ENCODE data around the gene PDE4D.

The PDE4D gene

GRCh38 chr5:59917121-59917520 is 23.6 kb upstream of the PDE4D start:
- in situ Hi-C loops (cut with HindIII; ENCODE audit: low sequenced_read_pairs), result no loop called here
- peak; percentile 1 for DNase-seq (ENCODE audit: low read depth, low spot score)
- H3K4me3 ChIP-seq (ENCODE audit: low read depth, low read length), result no peak overlapping the region
- TF ChIP-seq CTCF (IDR thresholded peaks at IDR 0.05; ENCODE audit: low read depth, low read length), result no peak

DNA sequence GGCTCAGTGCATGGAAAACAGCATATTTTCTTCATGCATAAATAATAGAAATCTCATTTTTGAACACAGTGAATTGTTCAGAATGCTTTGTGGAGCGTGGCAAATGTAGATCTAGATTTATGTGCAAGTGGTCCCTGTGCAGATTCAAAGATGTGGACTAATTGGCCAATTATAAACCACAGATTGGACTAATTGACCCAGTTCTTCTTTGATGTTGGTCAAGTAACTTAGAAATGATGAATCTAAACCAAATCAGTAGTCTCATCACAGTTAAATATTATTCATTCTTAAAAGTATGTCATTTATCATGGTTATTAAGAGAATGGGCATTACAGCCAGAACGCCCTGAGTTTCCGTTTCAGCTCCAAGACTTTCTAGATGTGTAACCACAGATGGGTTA is 11.7 kb upstream of the PDE4D start:
- in situ Hi-C loops (cut with HindIII; ENCODE audit: low sequenced_read_pairs), result no loop called here
- TF ChIP-seq CTCF (IDR thresholded peaks at IDR 0.05; ENCODE audit: low read depth, low read length), result no peak
- DNase-seq (ENCODE audit: low read depth, low spot score), result no peak
- no peak overlapping the region for H3K4me3 ChIP-seq (ENCODE audit: low read depth, low read length)

DNA sequence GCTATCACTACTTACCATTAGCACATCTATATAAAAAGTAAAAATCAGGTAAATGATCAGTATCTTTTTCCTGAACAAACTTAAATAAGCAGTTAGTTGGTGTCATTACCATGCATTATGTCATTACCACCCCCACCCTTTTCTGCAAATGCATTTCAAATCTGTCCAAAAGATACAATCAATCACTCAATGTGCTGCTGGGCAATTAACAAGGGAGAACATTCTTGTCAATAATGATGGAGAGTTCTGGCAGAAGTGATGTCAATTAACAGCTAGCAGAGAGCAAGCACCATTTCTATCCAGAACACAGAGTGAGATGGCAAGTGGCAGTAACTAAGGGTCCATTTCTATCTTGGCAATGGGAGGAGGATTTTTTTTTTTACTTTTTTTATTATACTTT is 3.5 kb upstream of the PDE4D start:
- DNase-seq (ENCODE audit: low read depth, low spot score), result no peak
- in situ Hi-C loops (cut with HindIII; ENCODE audit: low sequenced_read_pairs), result no loop called here
- no peak for TF ChIP-seq CTCF (IDR thresholded peaks at IDR 0.05; ENCODE audit: low read depth, low read length)
- no peak overlapping the region for H3K4me3 ChIP-seq (ENCODE audit: low read depth, low read length)

GRCh38 chr5:59891962-59892643 is 1.4 kb downstream of the PDE4D start:
- peak overlapping the region; percentile 4 for H3K4me3 ChIP-seq (ENCODE audit: low read depth, low read length)
- in situ Hi-C loops (cut with HindIII; ENCODE audit: low sequenced_read_pairs), result no loop called here
- no peak for DNase-seq (ENCODE audit: low read depth, low spot score)
- TF ChIP-seq CTCF (IDR thresholded peaks at IDR 0.05; ENCODE audit: low read depth, low read length), result no peak

DNA sequence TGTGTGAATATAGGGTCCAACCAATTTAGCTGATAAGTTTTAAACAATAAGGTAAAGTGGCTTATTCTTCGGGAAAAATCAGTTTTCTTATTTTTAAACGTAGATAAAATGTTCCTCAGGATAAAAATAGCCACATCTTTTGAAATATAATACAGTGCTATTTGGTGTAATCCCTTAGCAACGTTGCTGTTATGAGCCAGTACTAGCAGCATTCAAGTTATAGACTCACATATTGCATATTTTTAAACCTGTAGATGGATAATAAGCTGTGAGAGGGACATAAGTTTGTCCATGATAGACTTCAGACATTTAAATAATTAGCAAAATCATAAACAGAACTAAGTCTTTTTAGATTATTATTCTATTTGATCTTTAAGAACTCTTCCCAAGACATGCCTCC is 6.3 kb downstream of the PDE4D start:
- in situ Hi-C loops (cut with HindIII; ENCODE audit: low sequenced_read_pairs), result no loop called here
- no peak for TF ChIP-seq CTCF (IDR thresholded peaks at IDR 0.05; ENCODE audit: low read depth, low read length)
- no peak overlapping the region for H3K4me3 ChIP-seq (ENCODE audit: low read depth, low read length)
- DNase-seq (ENCODE audit: low read depth, low spot score), result no peak

DNA sequence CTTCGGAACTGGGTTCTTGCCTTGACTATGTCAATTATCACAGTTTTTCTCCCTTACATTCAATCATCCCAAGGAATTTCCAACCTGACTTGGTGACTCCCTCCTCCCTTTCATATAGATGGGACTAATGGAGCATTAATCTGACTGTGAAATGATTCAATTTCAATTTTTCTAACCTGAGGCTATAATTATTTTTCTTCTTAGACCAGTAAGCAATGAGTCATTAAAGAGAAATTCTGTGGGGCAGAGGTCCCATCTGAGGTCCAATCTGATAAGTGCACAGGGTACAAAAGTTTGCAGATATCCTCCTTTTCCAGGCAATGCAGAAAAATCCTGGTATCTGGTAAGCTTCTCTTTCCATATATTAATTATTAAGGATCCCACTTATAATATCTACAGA is 18.9 kb downstream of the PDE4D start:
- TF ChIP-seq CTCF (IDR thresholded peaks at IDR 0.05; ENCODE audit: low read depth, low read length), result no peak
- no peak overlapping the region for H3K4me3 ChIP-seq (ENCODE audit: low read depth, low read length)
- in situ Hi-C loops (cut with HindIII; ENCODE audit: low sequenced_read_pairs), result no loop called here
- DNase-seq (ENCODE audit: low read depth, low spot score), result no peak

Data from astrocyte of the spinal cord (primary cell).